ENCODE results near the gene BCAM.

GRCh38 chr19:44777715-44778347 lies 31.1 kb upstream of the BCAM start, which contains the start of gene CBLC:
- TF ChIP-seq EZH2phosphoT487 (conservative IDR thresholded peaks at IDR 0.05; ENCODE audit: low read length) = no peak
- no peak for TF ChIP-seq CTCF (IDR thresholded peaks at IDR 0.05; ENCODE audit: insufficient read depth, low read length, poor library complexity, severe bottlenecking)

All from SU-DHL-6 (cell line).